H1 (cell line): ENCODE results near the gene GNAI1. TPM values are rescaled to one million over a fixed set of nuclear protein-coding genes. Genes with fewer than 3 reads are reported as not detected.

Experiments used
- CTCF ChIA-PET: fragments of 300-600 bp; sonication (Branson Sonifier 250); formaldehyde crosslinking; loops from one replicate; lab custom pipeline; 2021; ENCODE audit not compliant: partially characterized antibody; lab: Charles Lee
- POLR2A ChIA-PET: fragments of 300-600 bp; sonication (Branson Sonifier 250); formaldehyde crosslinking; loops from one replicate; lab custom pipeline; 2021; ENCODE audit warnings: inconsistent platforms; ENCODE audit not compliant: partially characterized antibody; lab: Charles Lee
- DNase-seq, 2 experiments: peaks; one replicate each; pipeline versions ENCODE4 v3.0.0 to v3.0.0-alpha.2; 2010 to 2022; ENCODE audit warnings: low spot score in 2 of 2, low read depth in 1 of 2, mixed read lengths in 1 of 2
- FAIRE-seq: peaks from 2 replicates; lab custom pipeline; 2011; peaks lifted over from hg19 to GRCh38; lab: Jason Lieb, UNC
- H2AFZ ChIP-seq: 2 replicates; pipeline ENCODE4 v1.8.1; 2012; ENCODE audit warnings: low read length, inconsistent platforms
- H2AK5ac ChIP-seq: 2 replicates; pipeline ENCODE4 v1.6.1; 2013; ENCODE audit warnings: low read depth, low read length
- H2BK120ac ChIP-seq: replicated peaks from 2 replicates; pipeline ENCODE3; 2013; ENCODE audit warnings: low read depth, low read length, inconsistent platforms
- H2BK12ac ChIP-seq: 2 replicates; pipeline ENCODE4 v1.6.1; 2013; ENCODE audit warnings: low read depth, low read length
- H2BK15ac ChIP-seq: 2 replicates; pipeline ENCODE4 v1.6.1; 2013; ENCODE audit warnings: low read length
- H2BK20ac ChIP-seq: 2 replicates; pipeline ENCODE4 v1.6.1; 2013; ENCODE audit warnings: low read length
- H2BK5ac ChIP-seq: 2 replicates; pipeline ENCODE4 v1.6.1; 2013; ENCODE audit warnings: low read depth, low read length
- H3K14ac ChIP-seq: 2 replicates; pipeline ENCODE4 v1.6.1; 2013; ENCODE audit warnings: inconsistent platforms; ENCODE audit not compliant: insufficient read length
- H3K18ac ChIP-seq: 2 replicates; pipeline ENCODE4 v1.6.1; 2013; ENCODE audit warnings: low read length; ENCODE audit errors: extremely low read depth
- H3K23ac ChIP-seq: 2 replicates; pipeline ENCODE4 v1.6.1; 2013; ENCODE audit warnings: inconsistent platforms; ENCODE audit not compliant: insufficient read length
- H3K23me2 ChIP-seq: 2 replicates; pipeline ENCODE4 v1.6.1; 2013; ENCODE audit warnings: low read depth, low read length
- H3K27ac ChIP-seq: 2 replicates; pipeline ENCODE4 v1.6.1; 2011; ENCODE audit warnings: low read depth, low read length, inconsistent platforms
- H3K27me3 ChIP-seq, 4 experiments: replicated peaks in 1 of 4; 1 replicate in 1 of 4; 2 replicates in 3 of 4; pipeline versions ENCODE4 v1.6.1 to v1.8.1; 2011 to 2013; ENCODE audit warnings: low read length in 3 of 4, mild to moderate bottlenecking in 3 of 4, inconsistent platforms in 2 of 4, mixed read lengths in 2 of 4, moderate library complexity in 1 of 4; ENCODE audit not compliant: control insufficient read depth in 3 of 4, insufficient read depth in 3 of 4; ENCODE audit errors: extremely low read depth in 1 of 4
- H3K36me3 ChIP-seq, 4 experiments: 2 replicates each; pipeline versions ENCODE4 v1.6.1 to v1.8.1; 2011 to 2013; ENCODE audit warnings: mild to moderate bottlenecking in 4 of 4, low read length in 3 of 4, moderate library complexity in 2 of 4, control low read depth in 1 of 4, inconsistent platforms in 1 of 4; ENCODE audit not compliant: insufficient read depth in 4 of 4, control insufficient read depth in 2 of 4
- H3K4ac ChIP-seq: replicated peaks from 2 replicates; pipeline ENCODE3; 2013; ENCODE audit warnings: low read length, low read depth, mixed read lengths, inconsistent platforms; ENCODE audit not compliant: insufficient read length
- H3K4me1 ChIP-seq, 4 experiments: replicated peaks in 1 of 4; 1 replicate in 1 of 4; 2 replicates in 3 of 4; pipeline versions ENCODE4 v1.6.1 to v1.8.1; 2011 to 2013; ENCODE audit warnings: low read length in 3 of 4, inconsistent platforms in 2 of 4, mixed read lengths in 1 of 4; ENCODE audit not compliant: insufficient read depth in 4 of 4, control insufficient read depth in 3 of 4
- H3K4me2 ChIP-seq, 2 experiments: 2 replicates each; pipeline versions ENCODE4 v1.6.1 to v1.8.1; 2011 to 2013; ENCODE audit warnings: low read depth in 2 of 2, low read length in 2 of 2, control low read depth in 1 of 2, inconsistent platforms in 1 of 2, mild to moderate bottlenecking in 1 of 2; ENCODE audit not compliant: insufficient read depth in 1 of 2
- H3K4me3 ChIP-seq, 4 experiments: fragments of 200-600, 300-600 bp in 1 of 4; sonication (generic), shearing (Covaris generic), sonication (Bioruptor Twin) in 1 of 4; 2 replicates each; pipeline versions ENCODE4 v1.5.1 to v1.8.1; 2011 to 2016; ENCODE audit warnings: low read length in 4 of 4, low read depth in 3 of 4, control low read depth in 2 of 4, inconsistent platforms in 2 of 4, mild to moderate bottlenecking in 2 of 4, mixed read lengths in 1 of 4, moderate library complexity in 1 of 4; ENCODE audit not compliant: insufficient read depth in 2 of 4; ENCODE audit errors: extremely low read depth in 1 of 4
- H3K56ac ChIP-seq: replicated peaks from 2 replicates; pipeline ENCODE3; 2013; ENCODE audit warnings: low read depth, mild to moderate bottlenecking, mixed read lengths, low read length, inconsistent platforms; ENCODE audit not compliant: insufficient read length
- H3K79me1 ChIP-seq: 2 replicates; pipeline ENCODE4 v1.6.1; 2013; ENCODE audit warnings: low read depth, low read length, control low read depth
- H3K79me2 ChIP-seq, 2 experiments: 2 replicates each; pipeline versions ENCODE4 v1.6.1 to v1.8.1; 2012 to 2013; ENCODE audit warnings: low read length in 2 of 2, mild to moderate bottlenecking in 2 of 2, inconsistent platforms in 1 of 2; ENCODE audit not compliant: insufficient read depth in 2 of 2, control insufficient read depth in 1 of 2
- H3K9ac ChIP-seq, 4 experiments: replicated peaks in 1 of 4; 1 replicate in 1 of 4; 2 replicates in 3 of 4; pipeline versions ENCODE4 v1.6.1 to v1.8.1; 2011 to 2013; ENCODE audit warnings: low read depth in 3 of 4, low read length in 3 of 4, control low read depth in 2 of 4, mild to moderate bottlenecking in 2 of 4, moderate library complexity in 2 of 4, inconsistent platforms in 1 of 4; ENCODE audit errors: extremely low read depth in 1 of 4
- H3K9me3 ChIP-seq, 2 experiments: 2 replicates each; pipeline versions ENCODE4 v1.6.1 to v1.8.1; 2012 to 2013; ENCODE audit warnings: mild to moderate bottlenecking in 2 of 2, moderate library complexity in 2 of 2, control low read depth in 1 of 2, inconsistent platforms in 1 of 2, low read depth in 1 of 2, low read length in 1 of 2, mixed read lengths in 1 of 2; ENCODE audit not compliant: insufficient read depth in 2 of 2
- H4K20me1 ChIP-seq, 2 experiments: replicated peaks in 1 of 2; 2 replicates each; pipeline versions ENCODE3 to v1.8.1; 2011 to 2013; ENCODE audit warnings: inconsistent platforms in 2 of 2, low read length in 2 of 2, mild to moderate bottlenecking in 1 of 2; ENCODE audit not compliant: insufficient read depth in 2 of 2, control insufficient read depth in 1 of 2
- H4K5ac ChIP-seq: 2 replicates; pipeline ENCODE4 v1.6.1; 2013; ENCODE audit warnings: low read length, low read depth, mixed read lengths, inconsistent platforms; ENCODE audit not compliant: insufficient read length
- H4K8ac ChIP-seq: 2 replicates; pipeline ENCODE4 v1.8.0; 2013; ENCODE audit warnings: mild to moderate bottlenecking, moderate library complexity, low read length, inconsistent platforms; ENCODE audit not compliant: insufficient read depth; ENCODE audit errors: extremely low read depth
- H4K91ac ChIP-seq: replicated peaks from 2 replicates; pipeline ENCODE3; 2013; ENCODE audit warnings: low read length, mixed read lengths, inconsistent platforms; ENCODE audit not compliant: insufficient read length
- BRCA1 ChIP-seq: IDR thresholded peaks from 2 replicates; pipeline ENCODE4 v1.6.1; 2012; ENCODE audit warnings: low read depth, low read length, improper control_type of control experiment
- GABPA ChIP-seq: IDR thresholded peaks from 2 replicates; pipeline ENCODE4 v1.6.1; 2011; ENCODE audit warnings: mild to moderate bottlenecking, low read length, moderate library complexity, borderline replicate concordance; ENCODE audit not compliant: insufficient read depth
- NRF1 ChIP-seq: IDR thresholded peaks from 2 replicates; pipeline ENCODE4 v1.6.1; 2011; ENCODE audit warnings: mild to moderate bottlenecking, low read depth, low read length, improper control_type of control experiment
- POLR2A ChIP-seq, 2 experiments: IDR thresholded peaks; 1 replicate in 1 of 2; 2 replicates in 1 of 2; pipeline ENCODE4 v1.6.1; 2011; ENCODE audit warnings: low read depth in 2 of 2, low read length in 2 of 2, mild to moderate bottlenecking in 2 of 2; ENCODE audit errors: control extremely low read depth in 1 of 2
- SIN3A ChIP-seq, 2 experiments: IDR thresholded peaks in 1 of 2; conservative IDR thresholded peaks in 1 of 2; 2 replicates each; pipeline ENCODE4 v1.6.1; 2011 to 2012; ENCODE audit warnings: low read length in 2 of 2, improper control_type of control experiment in 1 of 2, low read depth in 1 of 2, mild to moderate bottlenecking in 1 of 2
- SP2 ChIP-seq: IDR thresholded peaks from 2 replicates; pipeline ENCODE4 v1.6.1; 2012; ENCODE audit warnings: mild to moderate bottlenecking, low read length, inconsistent platforms
- TEAD4 ChIP-seq: IDR thresholded peaks from 2 replicates; pipeline ENCODE4 v1.6.1; 2012; ENCODE audit warnings: low read depth, low read length, inconsistent platforms, mixed read lengths
- USF2 ChIP-seq: IDR thresholded peaks from 2 replicates; pipeline ENCODE4 v1.6.1; 2011; ENCODE audit warnings: low read length, improper control_type of control experiment
- WGBS, 2 experiments: shearing (Covaris generic) in 1 of 2; methylation state at CpG; one replicate each; pipeline versions ENCODE4 v1.1.6 to v1.1.7; 2013 to 2015; ENCODE audit warnings: low lambda C conversion rate in 2 of 2, mixed read lengths in 2 of 2, inconsistent platforms in 1 of 2, low coverage in 1 of 2, missing lambda C conversion rate in 1 of 2; ENCODE audit not compliant: insufficient replicate concordance in 2 of 2, insufficient coverage in 1 of 2, insufficient read length in 1 of 2; ENCODE audit errors: extremely low coverage in 1 of 2, missing lambda C conversion rate in 1 of 2; 5-methylcytosine and 5-hydroxymethylcytosine counted together
- polyA plus RNA-seq, 7 experiments: library from polyadenylated mRNA; depleted of rRNA in 3 of 7; stranded (reverse) in 5 of 7; unstranded in 2 of 7; fragments of >200 nt in 5 of 7; fragments of 200-250 nt in 2 of 7; gene quantifications; 1 replicate in 5 of 7; 2 replicates in 1 of 7; 4 replicates in 1 of 7; pipeline versions ENCODE4 v1.2.1 to v1.2.3, GENCODE V29; 2011 to 2013; ENCODE audit warnings: missing spikeins in 2 of 7, mixed read lengths in 2 of 7
- total RNA-seq: library from RNA; stranded (reverse); fragmentation: NEBNext Ultra II Directional; extraction: Animal tissue kit (Norgen Biotek cat#: 25700); gene quantifications from 2 replicates; pipeline ENCODE4 v1.2.1, GENCODE V29; 2021

GNAI1 gene
- total and polyA plus RNA-seq, 2 of the 8 experiments (the other 6 are each of a cell fraction or from before 2014, with no cell fraction given), result 8.0 to 29.5 TPM

GRCh38 chr7:80230327-80230726, 95.7 kb downstream of the GNAI1 start:
- CTCF ChIA-PET, result interaction anchor here (0.6 kb wide), 1 partner anchor 110 kb away, joined by 5 read pairs; no protein-coding TSS in a partner anchor

More at GRCh38 chr7:80230327-80230726, 95.7 kb downstream of the GNAI1 start:
- no peak for DNase-seq
- POLR2A ChIA-PET, result interaction anchor here (0.8 kb wide), 1 partner anchor 8 kb away, joined by 3 read pairs; no protein-coding TSS in a partner anchor
- H2AK5ac ChIP-seq, result no peak overlapping the region
- no peak overlapping the region for H2BK12ac ChIP-seq
- 0 out of 2 replicates have a peak overlapping the region, but pooled peaks have one; percentile 19 for H3K27ac ChIP-seq
- H3K4me1 ChIP-seq, result peaks cover 0 to 3% (median 0%) of the 10 kb centered on the region in 4 experiments; a peak in 2 of 7 replicates
- H3K27me3 ChIP-seq, result no peaks in the 10 kb centered on the region
- no peak for TF ChIP-seq POLR2A (IDR thresholded peaks at IDR 0.05; ENCODE audit: control extremely low read depth in 1 of 2, low read depth in 2 of 2, low read length in 2 of 2)
- no peak for TF ChIP-seq USF2
- no peak for TF ChIP-seq GABPA
- no peak for TF ChIP-seq NRF1
- TF ChIP-seq BRCA1, result no peak
- no peak for TF ChIP-seq SP2
- TF ChIP-seq SIN3A (conservative IDR thresholded peaks at IDR 0.05 in 1 of 2, IDR thresholded peaks at IDR 0.05 in 1 of 2; ENCODE audit: low read depth in 1 of 2, low read length in 2 of 2), result no peak
- no peak for TF ChIP-seq TEAD4
- H3K79me2 ChIP-seq, result no peaks in the 10 kb centered on the region
- FAIRE-seq, result no peak
- H2BK20ac ChIP-seq, result no peak overlapping the region
- H4K20me1 ChIP-seq, result no peaks in the 10 kb centered on the region
- H3K14ac ChIP-seq, result no peak overlapping the region
- no peak overlapping the region for H2BK5ac ChIP-seq
- no peaks in the 10 kb centered on the region for H3K36me3 ChIP-seq
- no peak overlapping the region for H3K4me3 ChIP-seq
- no peak overlapping the region for H4K8ac ChIP-seq
- H3K9ac ChIP-seq, result no peak overlapping the region
- peak overlapping the region in 1 of 2 experiments; percentile 3; a peak in 2 of 4 replicates for H3K4me2 ChIP-seq
- no peak overlapping the region for H4K5ac ChIP-seq
- H3K23ac ChIP-seq, result no peak overlapping the region
- H3K56ac ChIP-seq, result no peak overlapping the region
- H3K79me1 ChIP-seq, result no peaks in the 10 kb centered on the region
- H2AFZ ChIP-seq, result peak overlapping the region; percentile 15; the same call in 1 of the 2 replicates
- no peak overlapping the region for H3K4ac ChIP-seq
- no peak overlapping the region for H4K91ac ChIP-seq
- no peaks in the 10 kb centered on the region for H3K9me3 ChIP-seq
- H2BK120ac ChIP-seq, result no peak overlapping the region
- WGBS, 2 experiments, result 61% methylated on average over 2 of the region's 2 CpGs; no CpG with 5 or more reads in 1 of the 2 experiments
- H3K23me2 ChIP-seq, result no peaks in the 10 kb centered on the region
- no peak overlapping the region for H2BK15ac ChIP-seq
- no peak overlapping the region for H3K18ac ChIP-seq
